KMS-11 (cell line): ENCODE measurements around the gene CABYR.
A peak's percentile ranks its signal among the peaks of the same experiment; 100 is the strongest.

ENCODE experiments used
- H2AFZ ChIP-seq: fragments of 200-600 bp; sonication (generic); 2 replicates; pipeline ENCODE4 v1.6.1; 2016; ENCODE audit warnings: antibody characterized with exemption, mixed run types, low read depth
- H3K27ac ChIP-seq: fragments of 200-600 bp; sonication (generic); 2 replicates; pipeline ENCODE4 v1.6.1; 2016; ENCODE audit warnings: mild to moderate bottlenecking, mixed run types
- H3K27me3 ChIP-seq: fragments of 200-600 bp; sonication (generic); 2 replicates; pipeline ENCODE4 v1.6.1; 2017; ENCODE audit warnings: mild to moderate bottlenecking, low read depth, mixed run types, moderate library complexity; ENCODE audit not compliant: insufficient read depth
- H3K36me3 ChIP-seq: fragments of 200-600 bp; sonication (generic); 2 replicates; pipeline ENCODE4 v1.6.1; 2017; ENCODE audit warnings: mild to moderate bottlenecking, mixed run types; ENCODE audit not compliant: insufficient read depth
- H3K4me1 ChIP-seq: fragments of 200-600 bp; sonication (generic); 2 replicates; pipeline ENCODE4 v1.6.1; 2016; ENCODE audit warnings: mild to moderate bottlenecking, low read depth, mixed run types; ENCODE audit not compliant: poor library complexity, severe bottlenecking
- H3K4me2 ChIP-seq: fragments of 200-600 bp; sonication (generic); 2 replicates; pipeline ENCODE4 v1.7.0; 2016; ENCODE audit warnings: mild to moderate bottlenecking, mixed run types
- H3K4me3 ChIP-seq: fragments of 200-600 bp; sonication (generic); IDR thresholded peaks from 2 replicates; pipeline ENCODE4 v1.6.1; 2017; ENCODE audit warnings: low read depth, low read length, mixed read lengths; ENCODE audit not compliant: insufficient read depth
- H3K79me2 ChIP-seq: fragments of 200-600 bp; sonication (generic); 2 replicates; pipeline ENCODE4 v1.6.1; 2016; ENCODE audit warnings: low read depth, mixed run types; ENCODE audit not compliant: insufficient read depth
- H3K9ac ChIP-seq: fragments of 200-600 bp; sonication (generic); 2 replicates; pipeline ENCODE4 v1.6.1; 2016; ENCODE audit warnings: mild to moderate bottlenecking, mixed run types
- H4K20me1 ChIP-seq: fragments of 200-600 bp; sonication (generic); 2 replicates; pipeline ENCODE4 v1.6.1; 2016; ENCODE audit warnings: mild to moderate bottlenecking, mixed run types; ENCODE audit not compliant: insufficient read depth
- TF ChIP-seq, protein P1 (sequence below): fragments of 200-600 bp; sonication (generic); conservative IDR thresholded peaks from 2 replicates; pipeline ENCODE4 v1.6.1; 2017; ENCODE audit warnings: low read depth, mild to moderate bottlenecking, antibody characterized with exemption, low read length, moderate library complexity, mixed read lengths

The CABYR gene

DNA sequence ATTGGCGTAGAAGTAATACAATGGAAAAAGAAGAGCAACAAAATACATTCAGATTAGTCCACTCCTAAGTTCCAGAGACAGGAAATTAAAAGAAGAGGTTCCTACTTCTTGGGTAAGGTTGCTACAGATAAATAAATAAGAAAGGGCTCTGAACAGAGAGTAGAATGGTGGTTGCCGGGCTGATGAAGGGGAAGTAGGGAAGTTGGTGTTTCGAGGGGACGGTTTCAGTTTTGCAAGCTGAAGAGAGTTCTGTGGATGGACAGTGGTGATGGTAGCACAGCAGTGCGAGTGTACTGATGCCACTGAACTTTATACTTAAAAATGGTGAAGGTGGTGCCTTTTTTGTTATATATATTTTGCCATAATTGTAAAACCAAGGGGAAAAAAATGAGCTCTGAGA is 48.2 kb downstream of the CABYR start:
- Histone ChIP-seq H3K36me3 (no peaks in the 10 kb centered on the region), H2AFZ (no peak overlapping the region), H3K4me3 (no peak overlapping the region), H3K27me3 (no peaks in the 10 kb centered on the region), H3K4me2 (no peak overlapping the region), H4K20me1 (no peaks in the 10 kb centered on the region), H3K79me2 (no peaks in the 10 kb centered on the region), H3K27ac (no peak overlapping the region), H3K4me1 (peaks cover 20% of the 10 kb centered on the region), H3K9ac (no peak overlapping the region)
- TF ChIP-seq, protein P1, sequence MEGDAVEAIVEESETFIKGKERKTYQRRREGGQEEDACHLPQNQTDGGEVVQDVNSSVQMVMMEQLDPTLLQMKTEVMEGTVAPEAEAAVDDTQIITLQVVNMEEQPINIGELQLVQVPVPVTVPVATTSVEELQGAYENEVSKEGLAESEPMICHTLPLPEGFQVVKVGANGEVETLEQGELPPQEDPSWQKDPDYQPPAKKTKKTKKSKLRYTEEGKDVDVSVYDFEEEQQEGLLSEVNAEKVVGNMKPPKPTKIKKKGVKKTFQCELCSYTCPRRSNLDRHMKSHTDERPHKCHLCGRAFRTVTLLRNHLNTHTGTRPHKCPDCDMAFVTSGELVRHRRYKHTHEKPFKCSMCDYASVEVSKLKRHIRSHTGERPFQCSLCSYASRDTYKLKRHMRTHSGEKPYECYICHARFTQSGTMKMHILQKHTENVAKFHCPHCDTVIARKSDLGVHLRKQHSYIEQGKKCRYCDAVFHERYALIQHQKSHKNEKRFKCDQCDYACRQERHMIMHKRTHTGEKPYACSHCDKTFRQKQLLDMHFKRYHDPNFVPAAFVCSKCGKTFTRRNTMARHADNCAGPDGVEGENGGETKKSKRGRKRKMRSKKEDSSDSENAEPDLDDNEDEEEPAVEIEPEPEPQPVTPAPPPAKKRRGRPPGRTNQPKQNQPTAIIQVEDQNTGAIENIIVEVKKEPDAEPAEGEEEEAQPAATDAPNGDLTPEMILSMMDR, result no peak

- H3K9ac ChIP-seq, result no peak overlapping the region
- peaks cover 20% of the 10 kb centered on the region for H3K4me1 ChIP-seq
- no peaks in the 10 kb centered on the region for H3K36me3 ChIP-seq
- H4K20me1 ChIP-seq, result no peaks in the 10 kb centered on the region
- H3K4me3 ChIP-seq, result no peak overlapping the region
- H3K79me2 ChIP-seq, result no peaks in the 10 kb centered on the region
- H3K4me2 ChIP-seq, result peak overlapping the region; percentile 42; the same call in 1 of the 2 replicates
- H2AFZ ChIP-seq, result no peak overlapping the region
- TF ChIP-seq, protein P1, result no peak
- no peak overlapping the region for H3K27ac ChIP-seq
- H3K27me3 ChIP-seq, result no peaks in the 10 kb centered on the region
These were observed 48.8 kb downstream of the CABYR start for GRCh38 chr18:24187689-24188088.

- H3K36me3 ChIP-seq, result no peaks in the 10 kb centered on the region
- H4K20me1 ChIP-seq, result no peaks in the 10 kb centered on the region
- no peak overlapping the region for H2AFZ ChIP-seq
- no peaks in the 10 kb centered on the region for H3K79me2 ChIP-seq
- H3K27ac ChIP-seq, result no peak overlapping the region
- no peaks in the 10 kb centered on the region for H3K27me3 ChIP-seq
- peak overlapping the region; percentile 42; the same call in 1 of the 2 replicates for H3K4me2 ChIP-seq
- H3K9ac ChIP-seq, result no peak overlapping the region
- TF ChIP-seq, protein P1, result no peak
- H3K4me1 ChIP-seq, result peaks cover 20% of the 10 kb centered on the region
- no peak overlapping the region for H3K4me3 ChIP-seq
These were observed 49.3 kb downstream of the CABYR start for GRCh38 chr18:24188120-24188519.

DNA sequence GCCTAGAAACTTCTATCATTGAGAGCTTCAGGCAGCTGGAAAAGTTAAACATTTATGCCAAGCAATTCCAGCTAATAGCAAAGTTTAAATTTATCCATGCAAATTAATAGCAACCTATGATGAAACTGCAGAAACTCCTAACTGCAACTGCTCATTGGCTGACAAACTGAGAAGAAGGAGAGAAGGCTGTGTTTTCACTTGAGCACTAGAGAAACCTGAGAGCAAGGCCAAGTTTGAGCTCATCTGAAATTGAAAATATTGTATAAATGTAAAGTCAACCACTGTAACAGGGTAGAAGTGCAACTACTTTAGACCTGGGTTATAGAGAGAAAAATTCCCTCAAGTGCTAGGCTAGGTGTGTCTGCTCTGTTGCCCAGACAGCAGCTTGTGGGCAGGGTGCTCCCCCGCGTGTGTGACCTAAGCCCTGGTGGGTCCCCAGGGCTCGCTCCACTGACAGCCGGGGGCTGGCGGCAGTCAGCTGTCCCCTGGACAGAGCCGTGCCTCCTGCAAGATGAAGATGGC is 50.2 kb downstream of the CABYR start:
- Histone ChIP-seq H3K36me3 (no peaks in the 10 kb centered on the region), H3K27ac (no peak overlapping the region), H3K79me2 (no peaks in the 10 kb centered on the region), H3K4me1 (peaks cover 24% of the 10 kb centered on the region), H3K4me3 (no peak overlapping the region), H4K20me1 (no peaks in the 10 kb centered on the region), H3K27me3 (no peaks in the 10 kb centered on the region), H3K9ac (no peak overlapping the region), H3K4me2 (peak overlapping the region; percentile 42), H2AFZ (no peak overlapping the region)
- TF ChIP-seq, protein P1, result no peak
